Testis (tissue), 3 donors: Measurements from ENCODE around the gene RAP1GDS1. TPM values are rescaled to one million over a fixed set of nuclear protein-coding genes. Genes with fewer than 3 reads are reported as not detected.
"Not testable (repeated sequence)": the region's sequence is repeated elsewhere in the genome, so short reads cannot be mapped to it uniquely, and the experiment has no call there.

Experiments used
- DNase-seq: peaks from one replicate; pipeline ENCODE4 v3.0.0-alpha.2; 2019
- H3K27ac ChIP-seq, 2 donors: fragments of 200-600 bp; sonication (generic); one replicate each; pipeline ENCODE4 v1.5.1; 2019
- H3K27me3 ChIP-seq: fragments of 200-600 bp; sonication (generic); one replicate; pipeline ENCODE4 v1.5.1; 2019
- H3K36me3 ChIP-seq: fragments of 200-600 bp; sonication (generic); one replicate; pipeline ENCODE4 v1.5.1; 2017; ENCODE audit warnings: low read depth; ENCODE audit errors: missing control alignments
- H3K4me1 ChIP-seq: fragments of 200-600 bp; sonication (generic); one replicate; pipeline ENCODE4 v1.5.1; 2019
- H3K4me3 ChIP-seq, 2 donors: fragments of 200-600 bp; sonication (generic); one replicate each; pipeline ENCODE4 v1.5.1; 2017 to 2019
- H3K9me3 ChIP-seq: fragments of 200-600 bp; sonication (generic); one replicate; pipeline ENCODE4 v1.5.1; 2017
- CTCF ChIP-seq, 3 experiments: fragments of 450-650 bp in 2 of 3; fragments of 200-600 bp in 1 of 3; sonication (generic) in 1 of 3; IDR thresholded peaks; one replicate each; pipeline ENCODE4 v1.5.1; 2016 to 2019; ENCODE audit warnings: antibody characterized with exemption in 3 of 3, mild to moderate bottlenecking in 2 of 3, moderate library complexity in 1 of 3
- POLR2A ChIP-seq: fragments of 450-650 bp; IDR thresholded peaks from one replicate; pipeline ENCODE4 v1.6.1; 2017; ENCODE audit warnings: antibody characterized with exemption, mild to moderate bottlenecking, moderate library complexity
- WGBS, 2 donors: methylation state at CpG; one replicate each; pipeline ENCODE4 v1.1.5; 2018; 5-methylcytosine and 5-hydroxymethylcytosine counted together
- intact Hi-C: fragments of 100-400 bp; cut with DNase I; formaldehyde crosslinking; loops from one replicate; pipeline ENCODE4 v1.15.1; 2023; ENCODE audit warnings: low total_unique reads
- polyA plus RNA-seq: library from polyadenylated mRNA; stranded (reverse); fragments of 350-450 nt; fragmentation: Illumina TruSeq; extraction: RNeasy Lipid Tissue Mini Kit (QIAGEN cat#74804); gene quantifications from one replicate; pipeline ENCODE4 v1.2.3, GENCODE V29; 2014; ENCODE audit warnings: low read depth, low replicate concordance; ENCODE audit not compliant: insufficient read depth
- total RNA-seq, 2 donors: library from RNA; depleted of rRNA; stranded (reverse); fragments of >200 nt; gene quantifications; one replicate each; pipeline ENCODE4 v1.2.3, GENCODE V29; 2016

Gene RAP1GDS1
- total and polyA plus RNA-seq, 3 donors from 2014 or later, result 34.2 to 38.0 (median 37.2) TPM

- no peak for TF ChIP-seq CTCF (IDR thresholded peaks at IDR 0.05)
- no peak for TF ChIP-seq POLR2A
- Histone ChIP-seq H3K36me3 (no peaks in the 10 kb centered on the region), H3K9me3 (no peaks in the 10 kb centered on the region), H3K27ac (no peak overlapping the region), H3K27me3 (no peaks in the 10 kb centered on the region), H3K4me1 (no peaks in the 10 kb centered on the region), H3K4me3 (no peak overlapping the region)
- 78 to 81% methylated on average over 10 of the region's 10 CpGs for WGBS, 2 donors
- intact Hi-C loops, result no loop called here
- DNase-seq, result no peak
These were observed 185.6 kb downstream of the RAP1GDS1 start for GRCh38 chr4:98446499-98447375.

- Histone ChIP-seq H3K4me3 (no peak overlapping the region), H3K9me3 (no peaks in the 10 kb centered on the region), H3K27ac (no peak overlapping the region), H3K4me1 (no peaks in the 10 kb centered on the region), H3K36me3 (no peaks in the 10 kb centered on the region), H3K27me3 (no peaks in the 10 kb centered on the region)
- no peak for TF ChIP-seq POLR2A
- no peak for TF ChIP-seq CTCF (IDR thresholded peaks at IDR 0.05)
- DNase-seq, result no peak
- 91 to 92% methylated on average over 5 of the region's 5 CpGs for WGBS, 2 donors
- intact Hi-C loops, result no loop called here
These were observed 186.5 kb downstream of the RAP1GDS1 start for GRCh38 chr4:98447648-98448047.

GRCh38 chr4:98448908-98449307 lies 187.7 kb downstream of the RAP1GDS1 start:
- no peaks in the 10 kb centered on the region for H3K4me1 ChIP-seq
- no peaks in the 10 kb centered on the region for H3K36me3 ChIP-seq
- no peak for TF ChIP-seq POLR2A
- TF ChIP-seq CTCF (IDR thresholded peaks at IDR 0.05), result no peak
- H3K9me3 ChIP-seq, result no peaks in the 10 kb centered on the region
- no peak overlapping the region for H3K27ac ChIP-seq
- intact Hi-C loops, result no loop called here
- DNase-seq, result no peak
- no peaks in the 10 kb centered on the region for H3K27me3 ChIP-seq
- no peak overlapping the region for H3K4me3 ChIP-seq

GRCh38 chr4:98452091-98452490 lies 190.9 kb downstream of the RAP1GDS1 start:
- Histone ChIP-seq H3K4me3 (no peak overlapping the region), H3K4me1 (no peaks in the 10 kb centered on the region), H3K27me3 (no peaks in the 10 kb centered on the region), H3K9me3 (no peaks in the 10 kb centered on the region), H3K36me3 (no peaks in the 10 kb centered on the region), H3K27ac (no peak overlapping the region)
- 82 to 88% methylated on average over 3 of the region's 3 CpGs for WGBS, 2 donors
- intact Hi-C loops, result no loop called here
- TF ChIP-seq CTCF (IDR thresholded peaks at IDR 0.05) (no peak), POLR2A (no peak)
- DNase-seq, result no peak

DNA sequence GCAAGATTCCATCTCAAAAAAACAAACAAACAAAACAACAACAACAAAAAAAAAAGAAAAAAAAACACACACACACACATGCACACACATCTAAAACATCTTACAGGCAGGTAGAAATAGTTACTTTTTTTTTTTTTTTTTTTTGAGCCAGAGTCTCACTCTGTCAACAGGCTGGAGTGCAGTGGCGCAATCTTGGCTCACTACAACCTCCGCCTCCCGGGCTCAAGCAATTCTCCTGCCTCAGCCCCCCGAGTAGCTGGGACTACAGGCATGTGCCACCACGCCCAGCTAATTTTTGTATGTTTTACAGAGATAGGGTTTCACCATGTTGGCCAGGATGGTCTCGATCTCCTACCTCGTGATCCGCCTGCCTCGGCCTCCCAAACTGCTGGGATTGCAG lies 196.2 kb downstream of the RAP1GDS1 start:
- H3K4me3 ChIP-seq, intact Hi-C loops, H3K9me3 ChIP-seq, H3K27me3 ChIP-seq, H3K36me3 ChIP-seq, DNase-seq, H3K27ac ChIP-seq, H3K4me1 ChIP-seq: not testable (repeated sequence)
- 96 to 97% methylated on average over 9 of the region's 9 CpGs for WGBS, 2 donors

DNA sequence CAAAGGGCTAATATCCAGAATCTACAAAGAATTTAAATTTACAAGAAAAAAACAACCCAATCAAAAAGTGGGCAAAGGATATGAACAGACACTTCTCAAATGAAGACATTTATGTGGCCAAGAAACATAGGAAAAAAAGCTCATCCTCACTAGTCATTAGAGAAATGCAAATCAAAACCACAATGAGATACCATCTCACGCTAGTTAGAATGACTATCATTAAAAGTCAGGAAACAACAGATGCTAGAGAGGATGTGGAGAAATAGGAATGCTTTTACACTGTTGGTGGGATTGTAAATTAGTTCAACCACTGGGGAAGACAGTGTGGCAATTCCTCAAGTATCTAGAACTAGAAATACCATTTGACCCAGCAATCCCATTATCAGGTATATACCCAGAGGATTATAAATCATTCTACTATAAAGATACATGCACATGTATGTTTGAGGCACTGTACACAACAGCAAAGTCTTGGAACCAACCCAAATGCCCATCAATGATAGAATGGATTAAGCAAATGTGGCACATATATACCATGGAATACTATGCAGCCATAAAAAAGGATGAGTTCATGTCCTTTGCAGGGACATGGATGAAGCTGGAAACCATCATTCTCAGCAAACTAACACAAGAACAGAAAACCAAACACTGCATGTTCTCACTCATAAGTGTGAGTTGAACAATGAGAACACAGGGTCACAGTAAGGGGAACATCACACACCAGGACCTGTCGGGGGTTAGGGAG lies 200.1 kb downstream of the RAP1GDS1 start:
- H3K4me3 ChIP-seq, H3K4me1 ChIP-seq, intact Hi-C loops, H3K27ac ChIP-seq, DNase-seq, H3K9me3 ChIP-seq, H3K27me3 ChIP-seq, H3K36me3 ChIP-seq: not testable (repeated sequence)
- 91 to 92% methylated on average over 2 of the region's 2 CpGs for WGBS, 2 donors
